HEK293 (cell line): Measurements from ENCODE around the gene PPP2R5D.

Experiments used
- CTCF ChIA-PET: fragments of 350-600 bp; formaldehyde crosslinking; extraction: SDS; loops from one replicate; lab custom pipeline; 2021; ENCODE audit warnings: antibody characterized with exemption; lab: Yijun Ruan, JAX
- POLR2A ChIA-PET: fragments of 300-600 bp; formaldehyde crosslinking; extraction: SDS; loops from one replicate; lab custom pipeline; 2020; ENCODE audit warnings: antibody characterized with exemption, inconsistent platforms; lab: Yijun Ruan, JAX
- H3K27ac ChIP-seq: fragments of 200-500 bp; sonication (Bioruptor generic); 2 replicates; pipeline ENCODE4 v1.5.1; 2014; ENCODE audit warnings: low read depth, low read length, control low read depth, inconsistent platforms; ENCODE audit errors: extremely low read depth
- H3K36me3 ChIP-seq, 2 experiments: fragments of 200-500 bp in 1 of 2; sonication (Bioruptor generic) in 1 of 2; 1 replicate in 1 of 2; 2 replicates in 1 of 2; pipeline ENCODE4 v1.5.1; 2014 to 2017; ENCODE audit warnings: inconsistent platforms in 2 of 2, low read length in 2 of 2; ENCODE audit not compliant: control insufficient read depth in 2 of 2, insufficient read depth in 1 of 2
- H3K4me1 ChIP-seq: fragments of 200-500 bp; sonication (Bioruptor generic); 2 replicates; pipeline ENCODE4 v1.5.1; 2014; ENCODE audit warnings: mild to moderate bottlenecking, low read length, inconsistent platforms; ENCODE audit not compliant: control insufficient read depth, insufficient read depth
- H3K4me3 ChIP-seq: 2 replicates; pipeline ENCODE4 v1.5.1; 2011; ENCODE audit warnings: low read depth, mild to moderate bottlenecking, control low read depth, low read length, moderate library complexity
- H3K9me3 ChIP-seq: fragments of 200-500 bp; sonication (Bioruptor generic); 2 replicates; pipeline ENCODE4 v1.5.1; 2014; ENCODE audit warnings: low read depth, low read length, inconsistent platforms; ENCODE audit not compliant: control insufficient read depth, insufficient read depth
- GLIS2 ChIP-seq: fragments of 450-650 bp; formaldehyde crosslinking; IDR thresholded peaks from 2 replicates; pipeline ENCODE4 v1.5.1; 2016; ENCODE audit warnings: missing biosample characterization, missing genetic modification characterization
- KLF1 ChIP-seq: fragments of 450-650 bp; formaldehyde crosslinking; IDR thresholded peaks from 2 replicates; pipeline ENCODE4 v1.5.1; 2016; ENCODE audit warnings: missing biosample characterization, missing genetic modification characterization
- MYNN ChIP-seq: fragments of 450-650 bp; formaldehyde crosslinking; IDR thresholded peaks from 2 replicates; pipeline ENCODE4 v1.5.1; 2016; ENCODE audit warnings: missing biosample characterization, missing genetic modification characterization, borderline replicate concordance
- PBX3 ChIP-seq: sonication (generic); formaldehyde crosslinking; IDR thresholded peaks from 2 replicates; pipeline ENCODE4 v1.8.1; 2022; ENCODE audit warnings: mild to moderate bottlenecking, moderate library complexity, missing genetic modification reagents
- PRDM10 ChIP-seq: fragments of 450-650 bp; formaldehyde crosslinking; IDR thresholded peaks from 2 replicates; pipeline ENCODE4 v1.5.1; 2016; ENCODE audit warnings: missing biosample characterization, missing genetic modification characterization
- PRDM4 ChIP-seq: fragments of 450-650 bp; formaldehyde crosslinking; IDR thresholded peaks from 2 replicates; pipeline ENCODE4 v1.5.1; 2017; ENCODE audit warnings: missing biosample characterization, missing genetic modification characterization
- SP3 ChIP-seq: fragments of 450-650 bp; formaldehyde crosslinking; IDR thresholded peaks from 2 replicates; pipeline ENCODE4 v1.5.1; 2016; ENCODE audit warnings: missing biosample characterization, missing genetic modification characterization
- ZNF121 ChIP-seq: fragments of 450-650 bp; formaldehyde crosslinking; IDR thresholded peaks from 2 replicates; pipeline ENCODE4 v1.5.1; 2016; ENCODE audit warnings: missing biosample characterization, missing genetic modification characterization
- ZNF140 ChIP-seq: fragments of 450-650 bp; formaldehyde crosslinking; IDR thresholded peaks from 2 replicates; pipeline ENCODE4 v1.5.1; 2016; ENCODE audit warnings: missing biosample characterization, missing genetic modification characterization
- ZNF175 ChIP-seq: fragments of 450-650 bp; formaldehyde crosslinking; IDR thresholded peaks from 2 replicates; pipeline ENCODE4 v1.5.1; 2016; ENCODE audit warnings: missing biosample characterization, missing genetic modification characterization
- ZNF26 ChIP-seq: fragments of 450-650 bp; formaldehyde crosslinking; IDR thresholded peaks from 2 replicates; pipeline ENCODE4 v1.5.1; 2016; ENCODE audit warnings: missing biosample characterization, missing genetic modification characterization
- ZNF362 ChIP-seq: fragments of 450-650 bp; formaldehyde crosslinking; IDR thresholded peaks from 2 replicates; pipeline ENCODE4 v1.5.1; 2016; ENCODE audit warnings: missing biosample characterization, missing genetic modification characterization
- ZNF433 ChIP-seq: fragments of 450-650 bp; formaldehyde crosslinking; IDR thresholded peaks from 2 replicates; pipeline ENCODE4 v1.5.1; 2016; ENCODE audit warnings: missing biosample characterization, missing genetic modification characterization, low read depth
- ZNF488 ChIP-seq: fragments of 450-650 bp; formaldehyde crosslinking; IDR thresholded peaks from 2 replicates; pipeline ENCODE4 v1.5.1; 2016; ENCODE audit warnings: missing biosample characterization, missing genetic modification characterization
- ZNF529 ChIP-seq: fragments of 450-650 bp; formaldehyde crosslinking; IDR thresholded peaks from 2 replicates; pipeline ENCODE4 v1.5.1; 2017; ENCODE audit warnings: missing genetic modification characterization, missing biosample characterization; ENCODE audit not compliant: insufficient replicate concordance
- ZNF654 ChIP-seq: fragments of 450-650 bp; formaldehyde crosslinking; IDR thresholded peaks from 2 replicates; pipeline ENCODE4 v1.5.1; 2016; ENCODE audit warnings: low read depth, missing biosample characterization, missing genetic modification characterization
- ZNF785 ChIP-seq: fragments of 450-650 bp; formaldehyde crosslinking; IDR thresholded peaks from 2 replicates; pipeline ENCODE4 v1.5.1; 2016; ENCODE audit warnings: missing biosample characterization, missing genetic modification characterization

The PPP2R5D gene

GRCh38 chr6:42958125-42958524 lies 26.2 kb upstream of the PPP2R5D start:
- ChIA-PET POLR2A (interaction anchor here (0.6 to 1.4 kb wide), 3 partner anchors 21 to 102 kb away, joined by 3 to 4 read pairs (median 4); partner anchors contain the start of genes PEX6 and PPP2R5D), CTCF (interaction anchor here (0.6 kb wide), 2 partner anchors 18 to 112 kb away, joined by 3 read pairs; no protein-coding TSS in a partner anchor)
- Histone ChIP-seq H3K4me1 (0 out of 2 replicates have a peak, but pooled peaks cover 4% of the 10 kb centered on the region), H3K4me3 (no peak overlapping the region), H3K9me3 (no peaks in the 10 kb centered on the region), H3K27ac (no peak overlapping the region), H3K36me3 (peaks cover 0 to 6% of the 10 kb centered on the region in 2 experiments; a peak in 2 of 3 replicates)
- TF ChIP-seq ZNF654 (tag by site-specific recombination) (peak; percentile 28; the same call in 1 of the 2 replicates), ZNF433 (tag by site-specific recombination) (no peak)

GRCh38 chr6:42959917-42960242 lies 24.5 kb upstream of the PPP2R5D start:
- ChIA-PET CTCF (interaction anchor here (0.7 to 1.1 kb wide), 3 partner anchors 13 to 19 kb away, joined by 3 to 5 read pairs (median 3); no protein-coding TSS in a partner anchor), POLR2A (interaction anchor here (0.9 to 2.3 kb wide), 6 partner anchors 18 to 94 kb away, joined by 3 to 9 read pairs (median 6); partner anchors contain the start of genes CNPY3, CUL7, KLHDC3 and PPP2R5D)
- no peak overlapping the region for H3K27ac ChIP-seq
- no peak overlapping the region for H3K4me3 ChIP-seq
- no peaks in the 10 kb centered on the region for H3K9me3 ChIP-seq
- TF ChIP-seq ZNF121 (peak; percentile 98), ZNF785 (tag by site-specific recombination) (no peak), ZNF140 (tag by site-specific recombination) (no peak), KLF1 (tag by site-specific recombination) (no peak)
- H3K4me1 ChIP-seq, result 0 out of 2 replicates have a peak, but pooled peaks cover 4% of the 10 kb centered on the region
- H3K36me3 ChIP-seq, result peaks cover 0 to 21% of the 10 kb centered on the region in 2 experiments; a peak in 2 of 3 replicates

- CTCF ChIA-PET, result interaction anchor here (0.7 to 1.6 kb wide), 5 partner anchors 11 to 59 kb away, joined by 3 to 7 read pairs (median 4); no protein-coding TSS in a partner anchor
- peak within 1 kb of the TSS; percentile 37; the same call in 1 of the 2 replicates for H3K27ac ChIP-seq
- TF ChIP-seq ZNF26 (tag by site-specific recombination) (no peak), ZNF175 (tag by site-specific recombination) (no peak), ZNF362 (tag by site-specific recombination) (no peak), ZNF529 (tag by site-specific recombination) (no peak), GLIS2 (tag by site-specific recombination) (peak; percentile 59; the same call in 1 of the 2 replicates), PRDM10 (peak; percentile 67), PRDM4 (tag by site-specific recombination) (no peak), ZNF488 (no peak), MYNN (tag by site-specific recombination) (no peak), PBX3 (CRISPR knock-in tag) (peak; percentile 46; the same call in 1 of the 2 replicates), SP3 (tag by site-specific recombination) (peak; percentile 42; the same call in 1 of the 2 replicates)
Observed at GRCh38 chr6:42960243-42961019, 23.9 kb upstream of the PPP2R5D start, which contains the start of gene GNMT. GNMT (plus strand) TSS chr6:42960754; CDS start chr6:42960768, 14 bp downstream.

More at GRCh38 chr6:42960243-42961019, 23.9 kb upstream of the PPP2R5D start, which contains the start of gene GNMT:
- Histone ChIP-seq H3K4me1 (0 out of 2 replicates have a peak, but pooled peaks cover 4% of the 10 kb centered on the region), H3K36me3 (peaks cover 0 to 27% of the 10 kb centered on the region in 2 experiments; a peak in 2 of 3 replicates), H3K4me3 (peak within 1 kb of the TSS; percentile 44), H3K9me3 (no peaks in the 10 kb centered on the region)
- POLR2A ChIA-PET, result interaction anchor here (0.9 to 2.3 kb wide), 8 partner anchors 18 to 99 kb away, joined by 3 to 9 read pairs (median 4); partner anchors contain the start of genes CNPY3, CUL7, KLC4 and KLHDC3
